A673 (cell line): Measurements from ENCODE around the gene APMAP. TPM values are rescaled to one million over a fixed set of nuclear protein-coding genes. Genes with fewer than 3 reads are reported as not detected.

ENCODE experiments used
- BruUV-seq: library from RNA; stranded (reverse); fragments of 400-500 nt; replicated peaks from 2 replicates; lab custom pipeline; 2021; lab: Mats Ljungman, UMichigan
- CTCF ChIA-PET: fragments of 300-600 bp; sonication (Branson Sonifier 250); formaldehyde crosslinking; loops from one replicate; lab custom pipeline; 2022; ENCODE audit warnings: antibody characterized with exemption; lab: Charles Lee
- POLR2A ChIA-PET: fragments of 300-600 bp; sonication (Branson Sonifier 250); formaldehyde crosslinking; loops from one replicate; lab custom pipeline; 2022; ENCODE audit warnings: antibody characterized with exemption; ENCODE audit not compliant: low non-redundant PET; lab: Charles Lee
- DNase-seq: peaks from one replicate; pipeline ENCODE4 v3.0.0-alpha.2; 2015; ENCODE audit warnings: low spot score
- H3K27ac ChIP-seq: fragments of 200-600 bp; sonication (generic); 2 replicates; pipeline ENCODE4 v1.5.1; 2016; ENCODE audit warnings: mixed run types, low read depth, mild to moderate bottlenecking, mixed read lengths, antibody characterized with exemption, low read length; ENCODE audit not compliant: poor library complexity, severe bottlenecking
- H3K27me3 ChIP-seq: fragments of 200-600 bp; sonication (generic); replicated peaks from 2 replicates; pipeline ENCODE4 v1.6.1; 2017; ENCODE audit warnings: mixed run types, low read depth, mild to moderate bottlenecking, mixed read lengths, antibody characterized with exemption, low read length; ENCODE audit not compliant: insufficient read depth, poor library complexity
- H3K36me3 ChIP-seq: fragments of 200-600 bp; sonication (generic); 2 replicates; pipeline ENCODE4 v1.6.1; 2016; ENCODE audit warnings: mixed run types, mild to moderate bottlenecking, mixed read lengths, antibody characterized with exemption, low read length; ENCODE audit not compliant: insufficient read depth, poor library complexity, severe bottlenecking
- H3K4me1 ChIP-seq: fragments of 200-600 bp; sonication (generic); 2 replicates; pipeline ENCODE4 v1.6.1; 2017; ENCODE audit warnings: mixed run types, mild to moderate bottlenecking, mixed read lengths, antibody characterized with exemption, low read length; ENCODE audit not compliant: insufficient read depth, poor library complexity, severe bottlenecking
- H3K4me3 ChIP-seq: fragments of 200-600 bp; sonication (generic); 2 replicates; pipeline ENCODE4 v1.5.1; 2016; ENCODE audit warnings: low read depth, mixed run types, mild to moderate bottlenecking, mixed read lengths, low read length; ENCODE audit not compliant: poor library complexity, severe bottlenecking
- H3K9me3 ChIP-seq: fragments of 200-600 bp; sonication (generic); 2 replicates; pipeline ENCODE4 v1.6.1; 2016; ENCODE audit warnings: mixed run types, low read depth, mild to moderate bottlenecking, mixed read lengths, antibody characterized with exemption, low read length; ENCODE audit not compliant: poor library complexity, severe bottlenecking
- EZH2 ChIP-seq: fragments of 200-600 bp; sonication (generic); IDR thresholded peaks from 2 replicates; pipeline ENCODE4 v1.6.1; 2017; ENCODE audit warnings: borderline replicate concordance, low read depth, mild to moderate bottlenecking, mixed read lengths, antibody characterized with exemption, low read length; ENCODE audit not compliant: poor library complexity, severe bottlenecking
- intact Hi-C: fragments of 100-400 bp; cut with micrococcal nuclease; formaldehyde crosslinking; loops from one replicate; pipeline ENCODE4 v1.10.0; 2022; ENCODE audit not compliant: unreplicated experiment
- total RNA-seq: library from RNA; stranded (reverse); gene quantifications from 2 replicates; pipeline ENCODE4 v1.2.3, GENCODE V29; 2021
- TF ChIP-seq, protein P1 (sequence below): fragments of 300-800, 200-600 bp; sonication (generic); conservative IDR thresholded peaks from 2 replicates; pipeline ENCODE4 v1.5.1; 2017; ENCODE audit warnings: low read depth, mild to moderate bottlenecking, antibody characterized with exemption, low read length, moderate library complexity, mixed read lengths

APMAP gene
- total RNA-seq, 1 experiment from 2014 or later, result 70.3 TPM

DNA sequence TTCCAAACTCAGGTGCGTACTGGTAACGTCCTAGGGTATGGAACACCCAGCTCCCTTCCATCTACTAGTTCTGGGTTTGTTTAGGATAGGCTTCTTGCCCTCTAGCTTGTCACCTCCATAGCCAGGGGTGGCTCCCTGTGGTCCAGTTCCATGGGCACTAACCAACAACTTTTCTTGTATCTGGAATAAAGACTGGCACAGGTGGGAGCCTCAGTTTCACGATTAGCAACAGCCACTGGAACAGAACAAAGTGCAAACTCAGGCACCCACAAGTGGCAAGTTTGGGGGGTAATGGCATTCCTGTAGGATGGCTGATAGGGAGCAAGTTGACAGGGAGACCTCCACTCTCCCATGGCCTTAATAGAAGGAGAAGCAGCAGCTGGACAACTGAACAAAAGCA, 5.6 kb upstream of the APMAP start:
- intact Hi-C loops, result loop anchor here (10.0 kb wide), 1 partner anchor 227 kb away; no protein-coding TSS in a partner anchor
- Histone ChIP-seq H3K9me3 (peaks cover 3% of the 10 kb centered on the region), H3K27ac (no peak overlapping the region), H3K4me1 (peaks cover 5% of the 10 kb centered on the region), H3K36me3 (no peaks in the 10 kb centered on the region), H3K4me3 (no peak overlapping the region), H3K27me3 (peaks cover 3% of the 10 kb centered on the region)
- TF ChIP-seq, protein P1, sequence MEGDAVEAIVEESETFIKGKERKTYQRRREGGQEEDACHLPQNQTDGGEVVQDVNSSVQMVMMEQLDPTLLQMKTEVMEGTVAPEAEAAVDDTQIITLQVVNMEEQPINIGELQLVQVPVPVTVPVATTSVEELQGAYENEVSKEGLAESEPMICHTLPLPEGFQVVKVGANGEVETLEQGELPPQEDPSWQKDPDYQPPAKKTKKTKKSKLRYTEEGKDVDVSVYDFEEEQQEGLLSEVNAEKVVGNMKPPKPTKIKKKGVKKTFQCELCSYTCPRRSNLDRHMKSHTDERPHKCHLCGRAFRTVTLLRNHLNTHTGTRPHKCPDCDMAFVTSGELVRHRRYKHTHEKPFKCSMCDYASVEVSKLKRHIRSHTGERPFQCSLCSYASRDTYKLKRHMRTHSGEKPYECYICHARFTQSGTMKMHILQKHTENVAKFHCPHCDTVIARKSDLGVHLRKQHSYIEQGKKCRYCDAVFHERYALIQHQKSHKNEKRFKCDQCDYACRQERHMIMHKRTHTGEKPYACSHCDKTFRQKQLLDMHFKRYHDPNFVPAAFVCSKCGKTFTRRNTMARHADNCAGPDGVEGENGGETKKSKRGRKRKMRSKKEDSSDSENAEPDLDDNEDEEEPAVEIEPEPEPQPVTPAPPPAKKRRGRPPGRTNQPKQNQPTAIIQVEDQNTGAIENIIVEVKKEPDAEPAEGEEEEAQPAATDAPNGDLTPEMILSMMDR, result no peak
- no peak for TF ChIP-seq EZH2
- CTCF ChIA-PET, result no interaction called here
- POLR2A ChIA-PET, result no interaction called here
- no peak for DNase-seq
- BruUV-seq, result no TSS peak

DNA sequence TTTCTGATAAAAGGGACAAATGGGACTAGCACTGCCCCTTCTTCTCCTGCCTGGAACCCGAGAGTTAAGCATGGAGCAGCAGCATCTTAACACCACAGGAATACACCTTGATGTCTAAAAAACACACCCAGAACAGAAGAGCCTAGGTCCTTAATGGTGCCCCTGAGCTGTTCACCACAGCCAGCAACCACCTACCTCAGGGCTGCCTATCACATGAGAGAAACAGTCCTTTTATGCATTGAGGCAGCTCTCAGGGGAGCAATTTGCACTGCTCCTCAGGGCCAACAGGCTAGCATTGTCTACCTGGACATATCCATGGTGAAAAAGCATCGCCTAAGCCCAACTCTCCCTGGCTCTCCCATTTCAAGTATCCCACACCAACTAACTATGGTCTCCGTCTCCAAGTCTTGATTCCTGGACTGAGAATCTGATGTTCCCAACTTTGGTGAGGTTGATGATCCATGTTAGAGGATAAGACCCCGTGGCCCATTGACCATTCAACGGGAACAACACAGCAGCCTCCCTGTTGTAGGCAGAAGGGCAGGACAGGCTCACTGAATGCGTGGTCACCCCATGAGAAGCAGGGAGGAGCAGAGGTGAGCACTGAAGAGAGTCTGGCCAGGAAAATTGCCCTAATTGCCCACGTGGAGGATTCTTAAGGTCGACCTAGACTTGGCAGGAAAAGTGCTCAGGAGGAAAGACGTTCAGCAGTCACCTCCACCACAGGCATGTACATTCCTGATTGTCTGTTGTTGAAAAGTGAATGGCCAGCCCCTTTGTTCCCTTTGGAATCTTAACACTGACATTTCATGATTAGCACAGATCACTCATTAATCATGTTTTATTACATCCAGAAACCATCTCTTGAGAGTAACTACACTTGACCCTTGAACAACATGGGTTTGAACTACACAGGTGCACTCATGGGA, 4.2 kb upstream of the APMAP start:
- Histone ChIP-seq H3K4me3 (no peak overlapping the region), H3K27ac (no peak overlapping the region), H3K4me1 (peaks cover 8% of the 10 kb centered on the region), H3K27me3 (peaks cover 3% of the 10 kb centered on the region), H3K36me3 (no peaks in the 10 kb centered on the region), H3K9me3 (no peaks in the 10 kb centered on the region)
- no peak for DNase-seq
- ChIA-PET CTCF (interaction anchor here (1.6 kb wide), 1 partner anchor 402 kb away, joined by 3 read pairs; no protein-coding TSS in a partner anchor), POLR2A (no interaction called here)
- no TSS peak for BruUV-seq
- TF ChIP-seq, protein P1, result no peak
- TF ChIP-seq EZH2, result no peak
- intact Hi-C loops, result loop anchor here (10.0 kb wide), 1 partner anchor 228 kb away; no protein-coding TSS in a partner anchor

DNA sequence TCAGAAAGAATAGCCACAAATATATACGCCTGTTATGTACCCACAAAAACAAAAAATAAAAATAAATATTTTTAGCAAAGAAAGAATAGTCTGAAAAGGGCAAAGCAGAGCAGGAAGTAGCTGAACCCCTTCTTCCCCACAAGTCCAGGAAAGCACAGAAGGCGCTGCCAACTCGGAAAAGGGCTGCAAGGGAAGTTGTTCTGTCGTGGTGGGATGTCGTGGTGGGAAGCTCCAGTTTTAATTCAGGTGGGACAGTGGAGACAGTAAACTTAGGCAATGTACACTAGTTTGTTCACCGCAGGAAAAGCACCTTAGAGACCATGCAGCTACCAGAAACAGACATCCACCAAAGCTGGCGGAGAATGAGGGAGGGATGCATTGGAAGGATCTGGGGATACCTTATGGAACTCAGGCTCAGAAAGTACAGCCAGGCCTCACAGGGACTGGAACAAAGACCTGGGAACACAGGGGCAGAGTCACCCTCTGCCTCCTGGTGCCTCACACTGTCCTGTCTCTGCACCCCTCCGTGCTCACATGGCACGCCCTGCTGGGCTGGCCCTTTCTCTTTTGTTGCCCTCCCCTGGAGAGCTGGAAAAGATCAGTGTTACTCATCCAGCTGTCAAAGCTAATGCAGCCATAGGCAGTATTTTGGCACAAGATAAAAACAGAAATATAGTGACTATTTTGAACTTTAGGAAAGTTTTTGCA, 3.3 kb upstream of the APMAP start:
- Histone ChIP-seq H3K4me3 (no peak overlapping the region), H3K36me3 (no peaks in the 10 kb centered on the region), H3K27me3 (peaks cover 3% of the 10 kb centered on the region), H3K27ac (no peak overlapping the region), H3K9me3 (no peaks in the 10 kb centered on the region), H3K4me1 (peaks cover 16% of the 10 kb centered on the region)
- ChIA-PET CTCF (interaction anchor here (0.9 to 1.6 kb wide), 2 partner anchors 395 to 403 kb away, joined by 3 to 4 read pairs; no protein-coding TSS in a partner anchor), POLR2A (no interaction called here)
- TF ChIP-seq, protein P1, result no peak
- TF ChIP-seq EZH2, result no peak
- DNase-seq, result peak; percentile 40
- intact Hi-C loops, result loop anchor here (1.0 to 10.0 kb wide), 5 partner anchors 69 to 403 kb away; no protein-coding TSS in a partner anchor
- no TSS peak for BruUV-seq
